ENCODE data around the gene SCYGR4. TPM values are rescaled to one million over a fixed set of nuclear protein-coding genes. Genes with fewer than 3 reads are reported as not detected.
A peak's percentile ranks its signal among the peaks of the same experiment; 100 is the strongest.

Gene SCYGR4
- total and polyA plus RNA-seq, 2 experiments from 2014 or later: not detected

- Histone ChIP-seq H3K4me1 (ENCODE audit: insufficient read depth) (no peaks in the 10 kb centered on the region), H3K27ac (no peak overlapping the region), H4K20me1 (ENCODE audit: insufficient read depth) (no peaks in the 10 kb centered on the region), H2AFZ (no peak overlapping the region), H3K9me2 (ENCODE audit: insufficient read depth) (no peaks in the 10 kb centered on the region), H3F3A (ENCODE audit: insufficient read depth) (no peaks in the 10 kb centered on the region), H3K79me2 (ENCODE audit: insufficient read depth) (no peaks in the 10 kb centered on the region), H3K4me3 (no peak overlapping the region), H3K9ac (no peak overlapping the region), H3K9me3 (ENCODE audit: low read depth) (no peaks in the 10 kb centered on the region), H3K4me2 (ENCODE audit: unreplicated experiment) (no peak overlapping the region), H3K27me3 (replicated peaks; ENCODE audit: insufficient read depth) (no peaks in the 10 kb centered on the region), H3K36me3 (ENCODE audit: low read depth) (no peaks in the 10 kb centered on the region)
- no peak for TF ChIP-seq EZH2 (IDR thresholded peaks at IDR 0.05; ENCODE audit: insufficient read depth, poor library complexity, severe bottlenecking)
- 91% methylated on average over 3 of the region's 3 CpGs for WGBS, 2 experiments (ENCODE audit: low coverage in 1 of 2, low lambda C conversion rate in 2 of 2, missing lambda C conversion rate in 2 of 2)
- in situ Hi-C loops (cut with MboI): no loop called here
- DNase-seq: no peak
These were observed 14.9 kb upstream of the SCYGR4 start for GRCh38 chr2:227602358-227602757.

- Histone ChIP-seq H3K4me1 (ENCODE audit: insufficient read depth) (no peaks in the 10 kb centered on the region), H3K27ac (no peak overlapping the region), H3K9ac (no peak overlapping the region), H3F3A (ENCODE audit: insufficient read depth) (no peaks in the 10 kb centered on the region), H3K9me3 (ENCODE audit: low read depth) (no peaks in the 10 kb centered on the region), H3K36me3 (ENCODE audit: low read depth) (no peaks in the 10 kb centered on the region), H2AFZ (no peak overlapping the region), H3K9me2 (ENCODE audit: insufficient read depth) (no peaks in the 10 kb centered on the region), H3K27me3 (replicated peaks; ENCODE audit: insufficient read depth) (no peaks in the 10 kb centered on the region), H4K20me1 (ENCODE audit: insufficient read depth) (no peaks in the 10 kb centered on the region), H3K4me2 (ENCODE audit: unreplicated experiment) (no peak overlapping the region), H3K79me2 (ENCODE audit: insufficient read depth) (no peaks in the 10 kb centered on the region), H3K4me3 (no peak overlapping the region)
- TF ChIP-seq EZH2 (IDR thresholded peaks at IDR 0.05; ENCODE audit: insufficient read depth, poor library complexity, severe bottlenecking): no peak
- TF ChIP-seq EZH2phosphoT487 (IDR thresholded peaks at IDR 0.05; ENCODE audit: insufficient read depth, low read depth): no peak
- 46 to 64% methylated on average over 1 of the region's 1 CpG for WGBS, 2 experiments (ENCODE audit: low coverage in 1 of 2, low lambda C conversion rate in 2 of 2, missing lambda C conversion rate in 2 of 2)
- no peak for DNase-seq
- in situ Hi-C loops (cut with MboI): no loop called here
These were observed 10.8 kb upstream of the SCYGR4 start for GRCh38 chr2:227606476-227606875.

- no peak for TF ChIP-seq EZH2phosphoT487 (IDR thresholded peaks at IDR 0.05; ENCODE audit: insufficient read depth, low read depth)
- TF ChIP-seq EZH2 (IDR thresholded peaks at IDR 0.05; ENCODE audit: insufficient read depth, poor library complexity, severe bottlenecking): no peak
- no peak overlapping the region for H3K9ac ChIP-seq
- no peak overlapping the region for H3K27ac ChIP-seq
- H3F3A ChIP-seq (ENCODE audit: insufficient read depth): no peaks in the 10 kb centered on the region
- in situ Hi-C loops (cut with MboI): no loop called here
- no peaks in the 10 kb centered on the region for H3K27me3 ChIP-seq (replicated peaks; ENCODE audit: insufficient read depth)
- 30 to 37% methylated on average over 3 of the region's 3 CpGs for WGBS, 2 experiments (ENCODE audit: low coverage in 1 of 2, low lambda C conversion rate in 2 of 2, missing lambda C conversion rate in 2 of 2)
- DNase-seq: peak; percentile 20
- no peak overlapping the region for H3K4me3 ChIP-seq
- no peak overlapping the region for H2AFZ ChIP-seq
- no peak overlapping the region for H3K4me2 ChIP-seq (ENCODE audit: unreplicated experiment)
- no peaks in the 10 kb centered on the region for H3K79me2 ChIP-seq (ENCODE audit: insufficient read depth)
- H3K4me1 ChIP-seq (ENCODE audit: insufficient read depth): no peaks in the 10 kb centered on the region
- H3K9me3 ChIP-seq (ENCODE audit: low read depth): no peaks in the 10 kb centered on the region
- no peaks in the 10 kb centered on the region for H4K20me1 ChIP-seq (ENCODE audit: insufficient read depth)
- H3K9me2 ChIP-seq (ENCODE audit: insufficient read depth): no peaks in the 10 kb centered on the region
- no peaks in the 10 kb centered on the region for H3K36me3 ChIP-seq (ENCODE audit: low read depth)
These were observed 9.4 kb upstream of the SCYGR4 start for GRCh38 chr2:227607941-227608340.

GRCh38 chr2:227608561-227609338 lies 8.5 kb upstream of the SCYGR4 start:
- H3K4me1 ChIP-seq (ENCODE audit: insufficient read depth): no peaks in the 10 kb centered on the region
- H3K9ac ChIP-seq: no peak overlapping the region
- in situ Hi-C loops (cut with MboI): no loop called here
- H3K4me3 ChIP-seq: no peak overlapping the region
- H3K9me3 ChIP-seq (ENCODE audit: low read depth): no peaks in the 10 kb centered on the region
- WGBS, 2 experiments (ENCODE audit: low coverage in 1 of 2, low lambda C conversion rate in 2 of 2, missing lambda C conversion rate in 2 of 2): 92 to 94% methylated on average over 15 to 16 of the region's 16 CpGs
- no peak overlapping the region for H3K27ac ChIP-seq
- no peaks in the 10 kb centered on the region for H4K20me1 ChIP-seq (ENCODE audit: insufficient read depth)
- H3K9me2 ChIP-seq (ENCODE audit: insufficient read depth): no peaks in the 10 kb centered on the region
- H3K79me2 ChIP-seq (ENCODE audit: insufficient read depth): no peaks in the 10 kb centered on the region
- no peak overlapping the region for H3K4me2 ChIP-seq (ENCODE audit: unreplicated experiment)
- H3K36me3 ChIP-seq (ENCODE audit: low read depth): no peaks in the 10 kb centered on the region
- H3F3A ChIP-seq (ENCODE audit: insufficient read depth): no peaks in the 10 kb centered on the region
- TF ChIP-seq EZH2 (IDR thresholded peaks at IDR 0.05; ENCODE audit: insufficient read depth, poor library complexity, severe bottlenecking): no peak
- TF ChIP-seq EZH2phosphoT487 (IDR thresholded peaks at IDR 0.05; ENCODE audit: insufficient read depth, low read depth): no peak
- DNase-seq: no peak
- H3K27me3 ChIP-seq (replicated peaks; ENCODE audit: insufficient read depth): no peaks in the 10 kb centered on the region
- no peak overlapping the region for H2AFZ ChIP-seq

Measured in GM23248 (cell line).